DND-41 (cell line): Measurements from ENCODE around the gene SLC7A1.

ENCODE experiments used
- ATAC-seq: fragments of 200-7000 bp; cut with Tn5 transposase; 3 replicates; pipeline ENCODE4 v1.9.1; 2021; ENCODE audit warnings: low read depth; ENCODE audit not compliant: insufficient read depth
- DNase-seq: peaks from one replicate; pipeline ENCODE4 v3.0.0-alpha.2; 2020
- H2AFZ ChIP-seq: 2 replicates; pipeline ENCODE4 v1.6.0; 2012; ENCODE audit warnings: low read depth, low read length
- H3K27ac ChIP-seq: 2 replicates; pipeline ENCODE4 v1.5.1; 2012; ENCODE audit warnings: low read length, inconsistent platforms
- H3K27me3 ChIP-seq: fragments of 200-600 bp; sonication (generic); 2 replicates; pipeline ENCODE4 v1.6.0; 2012; ENCODE audit warnings: low read length, mild to moderate bottlenecking, inconsistent platforms; ENCODE audit not compliant: insufficient read depth, poor library complexity
- H3K36me3 ChIP-seq: 2 replicates; pipeline ENCODE4 v1.5.1; 2012; ENCODE audit warnings: low read length, inconsistent platforms; ENCODE audit not compliant: insufficient read depth
- H3K4me1 ChIP-seq: 2 replicates; pipeline ENCODE4 v1.5.1; 2012; ENCODE audit warnings: mild to moderate bottlenecking, low read length; ENCODE audit not compliant: insufficient read depth
- H3K4me2 ChIP-seq: 2 replicates; pipeline ENCODE4 v1.6.0; 2012; ENCODE audit warnings: mild to moderate bottlenecking, moderate library complexity, low read length, inconsistent platforms; ENCODE audit not compliant: insufficient read depth
- H3K4me3 ChIP-seq, 2 experiments: fragments of 200-600 bp in 1 of 2; shearing (Covaris generic) in 1 of 2; 2 replicates each; pipeline ENCODE4 v1.5.1; 2012 to 2016; ENCODE audit warnings: inconsistent platforms in 2 of 2, low read length in 2 of 2, mild to moderate bottlenecking in 2 of 2, low read depth in 1 of 2, moderate library complexity in 1 of 2
- H3K79me2 ChIP-seq: 2 replicates; pipeline ENCODE4 v1.6.0; 2012; ENCODE audit warnings: low read length, inconsistent platforms; ENCODE audit not compliant: insufficient read depth
- H3K9ac ChIP-seq: 2 replicates; pipeline ENCODE4 v1.6.0; 2012; ENCODE audit warnings: low read depth, mild to moderate bottlenecking, inconsistent platforms, low read length, moderate library complexity
- H3K9me3 ChIP-seq: 2 replicates; pipeline ENCODE4 v1.5.1; 2012; ENCODE audit warnings: low read length, moderate library complexity, mild to moderate bottlenecking, inconsistent platforms; ENCODE audit not compliant: insufficient read depth, severe bottlenecking
- H4K20me1 ChIP-seq: 2 replicates; pipeline ENCODE4 v1.6.0; 2012; ENCODE audit warnings: low read length; ENCODE audit not compliant: insufficient read depth
- EZH2 ChIP-seq: IDR thresholded peaks from 3 replicates; pipeline ENCODE4 v1.6.1; 2012; ENCODE audit warnings: borderline replicate concordance, low read depth, mild to moderate bottlenecking, moderate library complexity, low read length, inconsistent platforms; ENCODE audit not compliant: severe bottlenecking
- TF ChIP-seq, protein P1 (sequence below): IDR thresholded peaks from 2 replicates; pipeline ENCODE4 v1.5.1; 2012; ENCODE audit warnings: borderline replicate concordance, low read length, moderate library complexity, mild to moderate bottlenecking; ENCODE audit not compliant: poor library complexity, severe bottlenecking; ENCODE audit errors: extremely low read depth

The SLC7A1 gene

GRCh38 chr13:29621841-29622240, 26.4 kb upstream of the SLC7A1 start:
- Histone ChIP-seq H3K4me2 (no peak overlapping the region), H3K27ac (no peak overlapping the region), H2AFZ (no peak overlapping the region), H3K36me3 (no peaks in the 10 kb centered on the region), H3K9me3 (no peaks in the 10 kb centered on the region), H3K4me1 (no peaks in the 10 kb centered on the region), H3K4me3 (no peak overlapping the region), H3K79me2 (no peaks in the 10 kb centered on the region), H3K9ac (no peak overlapping the region), H4K20me1 (no peaks in the 10 kb centered on the region), H3K27me3 (peaks cover 12% of the 10 kb centered on the region)
- TF ChIP-seq, protein P1, sequence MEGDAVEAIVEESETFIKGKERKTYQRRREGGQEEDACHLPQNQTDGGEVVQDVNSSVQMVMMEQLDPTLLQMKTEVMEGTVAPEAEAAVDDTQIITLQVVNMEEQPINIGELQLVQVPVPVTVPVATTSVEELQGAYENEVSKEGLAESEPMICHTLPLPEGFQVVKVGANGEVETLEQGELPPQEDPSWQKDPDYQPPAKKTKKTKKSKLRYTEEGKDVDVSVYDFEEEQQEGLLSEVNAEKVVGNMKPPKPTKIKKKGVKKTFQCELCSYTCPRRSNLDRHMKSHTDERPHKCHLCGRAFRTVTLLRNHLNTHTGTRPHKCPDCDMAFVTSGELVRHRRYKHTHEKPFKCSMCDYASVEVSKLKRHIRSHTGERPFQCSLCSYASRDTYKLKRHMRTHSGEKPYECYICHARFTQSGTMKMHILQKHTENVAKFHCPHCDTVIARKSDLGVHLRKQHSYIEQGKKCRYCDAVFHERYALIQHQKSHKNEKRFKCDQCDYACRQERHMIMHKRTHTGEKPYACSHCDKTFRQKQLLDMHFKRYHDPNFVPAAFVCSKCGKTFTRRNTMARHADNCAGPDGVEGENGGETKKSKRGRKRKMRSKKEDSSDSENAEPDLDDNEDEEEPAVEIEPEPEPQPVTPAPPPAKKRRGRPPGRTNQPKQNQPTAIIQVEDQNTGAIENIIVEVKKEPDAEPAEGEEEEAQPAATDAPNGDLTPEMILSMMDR: no peak
- TF ChIP-seq EZH2: no peak
- DNase-seq (no peak), ATAC-seq (no peak)

GRCh38 chr13:29621051-29621800, 25.7 kb upstream of the SLC7A1 start:
- Histone ChIP-seq H3K79me2 (no peaks in the 10 kb centered on the region), H3K36me3 (no peaks in the 10 kb centered on the region), H3K4me3 (no peak overlapping the region), H3K9me3 (no peaks in the 10 kb centered on the region), H2AFZ (no peak overlapping the region), H3K9ac (no peak overlapping the region), H4K20me1 (no peaks in the 10 kb centered on the region), H3K27me3 (peaks cover 12% of the 10 kb centered on the region), H3K4me2 (no peak overlapping the region), H3K27ac (no peak overlapping the region), H3K4me1 (no peaks in the 10 kb centered on the region)
- DNase-seq: no peak
- no peak for ATAC-seq
- TF ChIP-seq EZH2: no peak
- TF ChIP-seq, protein P1: no peak

- ATAC-seq (no peak), DNase-seq (no peak)
- Histone ChIP-seq H2AFZ (no peak overlapping the region), H3K4me2 (no peak overlapping the region), H3K79me2 (no peaks in the 10 kb centered on the region), H3K9ac (no peak overlapping the region), H3K9me3 (no peaks in the 10 kb centered on the region), H3K27me3 (peaks cover 7% of the 10 kb centered on the region), H3K4me1 (no peaks in the 10 kb centered on the region), H3K4me3 (no peak overlapping the region), H3K36me3 (no peaks in the 10 kb centered on the region), H3K27ac (no peak overlapping the region), H4K20me1 (no peaks in the 10 kb centered on the region)
- TF ChIP-seq EZH2: no peak
- TF ChIP-seq, protein P1: no peak
These were observed 24.5 kb upstream of the SLC7A1 start for GRCh38 chr13:29619995-29620394.

DNA sequence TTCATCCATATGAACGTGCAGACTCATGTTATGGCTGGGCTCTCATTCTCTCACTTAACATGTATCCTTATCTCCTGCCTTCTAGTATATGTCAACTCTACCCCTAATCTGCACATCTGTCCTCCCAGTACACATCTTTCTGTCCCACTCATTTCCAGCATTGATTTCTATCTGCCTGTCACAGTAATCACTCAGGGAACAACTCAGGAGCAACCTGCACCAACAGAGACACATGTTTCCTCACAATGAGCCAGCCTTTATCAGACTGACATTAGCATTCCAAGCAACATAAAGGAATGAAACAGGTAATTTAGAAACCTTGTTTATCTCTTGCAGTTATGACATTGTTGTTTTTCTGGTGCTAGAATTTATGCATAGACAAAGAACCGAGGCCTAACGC, 17.6 kb upstream of the SLC7A1 start:
- Histone ChIP-seq H3K9me3 (no peaks in the 10 kb centered on the region), H3K9ac (no peak overlapping the region), H3K4me1 (no peaks in the 10 kb centered on the region), H3K36me3 (no peaks in the 10 kb centered on the region), H3K4me2 (no peak overlapping the region), H4K20me1 (no peaks in the 10 kb centered on the region), H3K27me3 (peaks cover 28% of the 10 kb centered on the region), H2AFZ (no peak overlapping the region), H3K79me2 (no peaks in the 10 kb centered on the region), H3K27ac (no peak overlapping the region), H3K4me3 (no peak overlapping the region)
- no peak for TF ChIP-seq EZH2
- TF ChIP-seq, protein P1: no peak
- ATAC-seq: no peak
- no peak for DNase-seq
